ENCODE data around the gene METTL25B.

The METTL25B gene

GRCh38 chr1:156726549-156727226, 1.6 kb upstream of the METTL25B start:
- Mint-ChIP-seq H3K36me3 (ENCODE audit: low read depth) (peaks cover 3% of the 10 kb centered on the region), H3K4me3 (no peak overlapping the region), H3K27ac (no peak overlapping the region), H3K27me3 (no peaks in the 10 kb centered on the region), H3K4me1 (ENCODE audit: low read depth) (peaks cover 22% of the 10 kb centered on the region), H3K9me3 (no peaks in the 10 kb centered on the region)
- intact Hi-C loops (cut with micrococcal nuclease): no loop called here

GRCh38 chr1:156727492-156727891, 777 bp upstream of the METTL25B start:
- intact Hi-C loops (cut with micrococcal nuclease): no loop called here
- no peaks in the 10 kb centered on the region for H3K9me3 Mint-ChIP-seq
- peaks cover 11% of the 10 kb centered on the region for H3K36me3 Mint-ChIP-seq (ENCODE audit: low read depth)
- H3K4me1 Mint-ChIP-seq (ENCODE audit: low read depth): peaks cover 24% of the 10 kb centered on the region
- no peak overlapping the region for H3K27ac Mint-ChIP-seq
- H3K4me3 Mint-ChIP-seq: no peak overlapping the region
- no peaks in the 10 kb centered on the region for H3K27me3 Mint-ChIP-seq

- Mint-ChIP-seq H3K4me1 (ENCODE audit: low read depth) (peaks cover 23% of the 10 kb centered on the region), H3K27ac (no peak within 1 kb of the TSS), H3K27me3 (no peaks in the 10 kb centered on the region), H3K4me3 (no peak within 1 kb of the TSS), H3K9me3 (no peaks in the 10 kb centered on the region), H3K36me3 (ENCODE audit: low read depth) (peaks cover 25% of the 10 kb centered on the region)
- intact Hi-C loops (cut with micrococcal nuclease): loop anchor here (1.0 kb wide), 3 partner anchors 12 to 163 kb away; partner anchors contain the start of genes MRPL24 and PRCC
Observed at GRCh38 chr1:156728599-156729462, 562 bp downstream of the METTL25B start, which contains the start of gene ISG20L2. Gene ISG20L2 (minus strand): TSS chr1:156728766. CDS start chr1:156727652, 1,114 bp downstream.

- intact Hi-C loops (cut with micrococcal nuclease): no loop called here
Observed at GRCh38 chr1:156733989-156734584, 5.8 kb downstream of the METTL25B start.

GRCh38 chr1:156738407-156738806, 10.1 kb downstream of the METTL25B start:
- intact Hi-C loops (cut with micrococcal nuclease): no loop called here
- peak overlapping the region; percentile 23 for H3K27ac Mint-ChIP-seq

More at GRCh38 chr1:156733989-156734584, 5.8 kb downstream of the METTL25B start:
- H3K9me3 Mint-ChIP-seq: no peaks in the 10 kb centered on the region
- H3K27me3 Mint-ChIP-seq: no peaks in the 10 kb centered on the region
- H3K27ac Mint-ChIP-seq: no peak overlapping the region
- peaks cover 18% of the 10 kb centered on the region for H3K4me1 Mint-ChIP-seq (ENCODE audit: low read depth)
- no peak overlapping the region for H3K4me3 Mint-ChIP-seq
- peaks cover 68% of the 10 kb centered on the region for H3K36me3 Mint-ChIP-seq (ENCODE audit: low read depth)

GRCh38 chr1:156738916-156739315, 10.6 kb downstream of the METTL25B start:
- Mint-ChIP-seq H3K4me1 (ENCODE audit: low read depth) (peaks cover 31% of the 10 kb centered on the region), H3K36me3 (ENCODE audit: low read depth) (peaks cover 78% of the 10 kb centered on the region), H3K27me3 (no peaks in the 10 kb centered on the region), H3K4me3 (no peak overlapping the region), H3K27ac (no peak overlapping the region), H3K9me3 (no peaks in the 10 kb centered on the region)
- intact Hi-C loops (cut with micrococcal nuclease): no loop called here

More at GRCh38 chr1:156738407-156738806, 10.1 kb downstream of the METTL25B start:
- no peaks in the 10 kb centered on the region for H3K9me3 Mint-ChIP-seq
- H3K27me3 Mint-ChIP-seq: no peaks in the 10 kb centered on the region
- peaks cover 78% of the 10 kb centered on the region for H3K36me3 Mint-ChIP-seq (ENCODE audit: low read depth)
- H3K4me3 Mint-ChIP-seq: no peak overlapping the region
- peaks cover 26% of the 10 kb centered on the region for H3K4me1 Mint-ChIP-seq (ENCODE audit: low read depth)

GRCh38 chr1:156740237-156740740, 12.0 kb downstream of the METTL25B start:
- intact Hi-C loops (cut with micrococcal nuclease): no loop called here
- Mint-ChIP-seq H3K36me3 (ENCODE audit: low read depth) (peaks cover 84% of the 10 kb centered on the region), H3K4me3 (peak overlapping the region; percentile 98), H3K4me1 (ENCODE audit: low read depth) (peaks cover 45% of the 10 kb centered on the region), H3K27me3 (no peaks in the 10 kb centered on the region), H3K27ac (peak overlapping the region; percentile 92), H3K9me3 (no peaks in the 10 kb centered on the region)

- Mint-ChIP-seq H3K36me3 (ENCODE audit: low read depth) (peaks cover 84% of the 10 kb centered on the region), H3K4me3 (peak within 1 kb of the TSS; percentile 98), H3K4me1 (ENCODE audit: low read depth) (peaks cover 51% of the 10 kb centered on the region), H3K9me3 (no peaks in the 10 kb centered on the region), H3K27me3 (no peaks in the 10 kb centered on the region), H3K27ac (peak within 1 kb of the TSS; percentile 92)
- intact Hi-C loops (cut with micrococcal nuclease): loop anchor here (1.0 kb wide), 3 partner anchors 10 to 26 kb away; partner anchors contain the start of genes HDGF, ISG20L2, METTL25B and PRCC
Observed at GRCh38 chr1:156740741-156741480, 12.6 kb downstream of the METTL25B start, which contains the start of gene MRPL24. Gene MRPL24 (minus strand): TSS chr1:156741088. CDS start chr1:156738704, 2,384 bp downstream.

- no peaks in the 10 kb centered on the region for H3K27me3 Mint-ChIP-seq
- H3K36me3 Mint-ChIP-seq (ENCODE audit: low read depth): peaks cover 84% of the 10 kb centered on the region
- intact Hi-C loops (cut with micrococcal nuclease): loop anchor here (1.0 kb wide), 3 partner anchors 10 to 26 kb away; partner anchors contain the start of genes HDGF, ISG20L2, METTL25B and PRCC
- H3K27ac Mint-ChIP-seq: peak overlapping the region; percentile 92
- no peaks in the 10 kb centered on the region for H3K9me3 Mint-ChIP-seq
- peaks cover 57% of the 10 kb centered on the region for H3K4me1 Mint-ChIP-seq (ENCODE audit: low read depth)
- peak overlapping the region; percentile 98 for H3K4me3 Mint-ChIP-seq
Observed at GRCh38 chr1:156741481-156741983, 13.3 kb downstream of the METTL25B start.

GRCh38 chr1:156742017-156742416, 13.7 kb downstream of the METTL25B start:
- H3K27ac Mint-ChIP-seq: peak overlapping the region; percentile 92
- H3K4me3 Mint-ChIP-seq: no peak overlapping the region
- H3K4me1 Mint-ChIP-seq (ENCODE audit: low read depth): peaks cover 62% of the 10 kb centered on the region
- H3K36me3 Mint-ChIP-seq (ENCODE audit: low read depth): peaks cover 81% of the 10 kb centered on the region
- H3K9me3 Mint-ChIP-seq: no peaks in the 10 kb centered on the region
- no peaks in the 10 kb centered on the region for H3K27me3 Mint-ChIP-seq
- intact Hi-C loops (cut with micrococcal nuclease): no loop called here

GRCh38 chr1:156742801-156743200, 14.5 kb downstream of the METTL25B start:
- H3K4me3 Mint-ChIP-seq: no peak overlapping the region
- no peaks in the 10 kb centered on the region for H3K27me3 Mint-ChIP-seq
- peaks cover 79% of the 10 kb centered on the region for H3K36me3 Mint-ChIP-seq (ENCODE audit: low read depth)
- H3K9me3 Mint-ChIP-seq: no peaks in the 10 kb centered on the region
- peak overlapping the region; percentile 92 for H3K27ac Mint-ChIP-seq
- H3K4me1 Mint-ChIP-seq (ENCODE audit: low read depth): peaks cover 68% of the 10 kb centered on the region
- intact Hi-C loops (cut with micrococcal nuclease): no loop called here

- Mint-ChIP-seq H3K4me1 (ENCODE audit: low read depth) (peaks cover 76% of the 10 kb centered on the region), H3K27ac (peak overlapping the region; percentile 92), H3K4me3 (peak overlapping the region; percentile 14), H3K9me3 (no peaks in the 10 kb centered on the region), H3K27me3 (no peaks in the 10 kb centered on the region), H3K36me3 (ENCODE audit: low read depth) (peaks cover 75% of the 10 kb centered on the region)
- intact Hi-C loops (cut with micrococcal nuclease): no loop called here
Observed at GRCh38 chr1:156743367-156744302, 15.4 kb downstream of the METTL25B start.
